ENCODE results near the gene RBM42.

RBM42 gene

DNA sequence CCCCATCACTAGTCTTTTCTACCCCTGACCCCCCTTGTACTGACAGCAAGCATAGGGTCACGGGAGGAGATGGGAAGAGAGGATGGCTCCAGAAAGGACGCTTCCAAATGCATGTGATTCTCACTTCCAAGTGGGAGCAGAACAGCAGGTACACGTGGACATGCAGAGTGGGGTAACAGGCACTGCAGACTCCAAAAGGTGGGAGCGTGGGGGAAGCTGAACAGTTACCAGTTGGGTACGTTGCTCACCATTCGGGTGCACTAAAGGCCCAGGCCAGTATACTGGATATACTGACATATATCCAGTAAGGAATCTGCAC is 10.4 kb downstream of the RBM42 start:
- no peak overlapping the region for H3K27ac ChIP-seq (ENCODE audit: low read depth, low read length)
- no peaks in the 10 kb centered on the region for H3K27me3 ChIP-seq (ENCODE audit: control insufficient read depth in 1 of 2, insufficient read depth in 2 of 2, low read length in 2 of 2)
- peaks cover 3 to 11% of the 10 kb centered on the region in 2 donors for H3K4me1 ChIP-seq (ENCODE audit: control insufficient read depth in 1 of 2, insufficient read depth in 2 of 2, low read length in 2 of 2)
- H3K36me3 ChIP-seq (ENCODE audit: control insufficient read depth in 1 of 2, insufficient read depth in 2 of 2, low read length in 2 of 2), result peaks cover 20 to 26% of the 10 kb centered on the region in 2 donors
- no peak overlapping the region for H3K4me3 ChIP-seq (ENCODE audit: low read depth in 1 of 2, low read length in 2 of 2)
- no peak overlapping the region for H3K9ac ChIP-seq (ENCODE audit: low read depth in 1 of 2, low read length in 2 of 2)
- no peaks in the 10 kb centered on the region for H3K9me3 ChIP-seq (ENCODE audit: control insufficient read depth in 1 of 2, low read length in 2 of 2)

DNA sequence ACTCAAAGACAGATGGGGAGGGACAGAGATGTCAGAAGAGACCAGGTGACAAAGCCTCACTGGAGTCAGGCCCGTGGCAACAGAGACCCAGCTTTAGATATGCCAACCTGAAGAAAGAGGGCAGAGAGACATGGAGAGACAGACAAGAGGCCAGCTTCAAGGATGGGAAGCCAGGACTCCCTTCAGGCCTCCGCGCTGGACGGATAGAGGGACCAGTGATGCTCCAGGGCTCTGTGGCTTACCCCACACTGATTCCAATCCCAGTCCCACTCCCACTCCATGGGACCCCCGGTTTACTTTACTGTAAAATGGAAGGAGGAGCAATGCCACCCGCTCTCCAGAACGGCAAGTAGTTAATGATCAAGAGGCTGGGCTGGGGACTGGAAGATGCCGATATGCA is 11.0 kb downstream of the RBM42 start:
- H3K9me3 ChIP-seq (ENCODE audit: control insufficient read depth in 1 of 2, low read length in 2 of 2), result no peaks in the 10 kb centered on the region
- H3K4me1 ChIP-seq (ENCODE audit: control insufficient read depth in 1 of 2, insufficient read depth in 2 of 2, low read length in 2 of 2), result peaks cover 7 to 15% of the 10 kb centered on the region in 2 donors
- H3K27me3 ChIP-seq (ENCODE audit: control insufficient read depth in 1 of 2, insufficient read depth in 2 of 2, low read length in 2 of 2), result no peaks in the 10 kb centered on the region
- H3K27ac ChIP-seq (ENCODE audit: low read depth, low read length), result no peak overlapping the region
- H3K36me3 ChIP-seq (ENCODE audit: control insufficient read depth in 1 of 2, insufficient read depth in 2 of 2, low read length in 2 of 2), result peaks cover 20 to 24% of the 10 kb centered on the region in 2 donors
- no peak overlapping the region for H3K9ac ChIP-seq (ENCODE audit: low read depth in 1 of 2, low read length in 2 of 2)
- no peak overlapping the region for H3K4me3 ChIP-seq (ENCODE audit: low read depth in 1 of 2, low read length in 2 of 2)

- peaks cover 15 to 16% of the 10 kb centered on the region in 2 donors for H3K36me3 ChIP-seq (ENCODE audit: control insufficient read depth in 1 of 2, insufficient read depth in 2 of 2, low read length in 2 of 2)
- no peak within 1 kb of the TSS for H3K27ac ChIP-seq (ENCODE audit: low read depth, low read length)
- H3K27me3 ChIP-seq (ENCODE audit: control insufficient read depth in 1 of 2, insufficient read depth in 2 of 2, low read length in 2 of 2), result no peaks in the 10 kb centered on the region
- H3K4me3 ChIP-seq (ENCODE audit: low read depth in 1 of 2, low read length in 2 of 2), result no peak within 1 kb of the TSS
- no peak within 1 kb of the TSS for H3K9ac ChIP-seq (ENCODE audit: low read depth in 1 of 2, low read length in 2 of 2)
- no peaks in the 10 kb centered on the region for H3K9me3 ChIP-seq (ENCODE audit: control insufficient read depth in 1 of 2, low read length in 2 of 2)
- peaks cover 11 to 20% of the 10 kb centered on the region in 2 donors for H3K4me1 ChIP-seq (ENCODE audit: control insufficient read depth in 1 of 2, insufficient read depth in 2 of 2, low read length in 2 of 2)
These were observed 12.8 kb downstream of the RBM42 start, which contains the start of gene ETV2 for GRCh38 chr19:35641515-35642151. Gene ETV2, plus strand, starts transcription at chr19:35641745. Its CDS starts 716 bp downstream, at chr19:35642461.

GRCh38 chr19:35642312-35642711 is 13.5 kb downstream of the RBM42 start:
- Histone ChIP-seq H3K9me3 (ENCODE audit: control insufficient read depth in 1 of 2, low read length in 2 of 2) (no peaks in the 10 kb centered on the region), H3K4me1 (ENCODE audit: control insufficient read depth in 1 of 2, insufficient read depth in 2 of 2, low read length in 2 of 2) (peaks cover 11 to 20% of the 10 kb centered on the region in 2 donors), H3K9ac (ENCODE audit: low read depth in 1 of 2, low read length in 2 of 2) (no peak overlapping the region), H3K27ac (ENCODE audit: low read depth, low read length) (no peak overlapping the region), H3K4me3 (ENCODE audit: low read depth in 1 of 2, low read length in 2 of 2) (no peak overlapping the region), H3K36me3 (ENCODE audit: control insufficient read depth in 1 of 2, insufficient read depth in 2 of 2, low read length in 2 of 2) (peaks cover 9 to 10% of the 10 kb centered on the region in 2 donors), H3K27me3 (ENCODE audit: control insufficient read depth in 1 of 2, insufficient read depth in 2 of 2, low read length in 2 of 2) (no peaks in the 10 kb centered on the region)

DNA sequence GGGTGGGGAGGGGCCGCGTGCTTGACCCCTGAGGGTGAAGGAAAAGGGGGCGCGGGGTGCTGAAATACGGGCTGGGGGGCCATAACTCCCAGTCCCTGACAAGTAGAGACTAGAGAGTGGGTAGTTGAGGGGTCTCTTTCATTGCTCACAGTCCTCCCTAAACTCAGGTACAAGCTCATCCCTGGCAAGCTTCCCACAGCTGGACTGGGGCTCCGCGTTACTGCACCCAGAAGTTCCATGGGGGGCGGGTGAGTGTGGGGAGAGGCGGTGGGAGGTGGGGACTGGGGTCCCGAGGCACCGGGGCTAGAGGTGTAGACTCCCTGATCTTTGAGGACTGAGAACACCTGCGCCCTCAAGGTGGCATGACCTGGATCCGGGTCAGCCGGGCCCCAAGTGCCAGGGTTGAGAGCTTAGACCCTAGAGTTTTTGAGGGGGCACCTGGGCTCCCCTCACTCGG is 14.0 kb downstream of the RBM42 start:
- peak overlapping the region; percentile 84 to 90 for H3K4me3 ChIP-seq (ENCODE audit: low read depth in 1 of 2, low read length in 2 of 2)
- H3K27me3 ChIP-seq (ENCODE audit: control insufficient read depth in 1 of 2, insufficient read depth in 2 of 2, low read length in 2 of 2), result no peaks in the 10 kb centered on the region
- H3K27ac ChIP-seq (ENCODE audit: low read depth, low read length), result no peak overlapping the region
- peaks cover 11 to 23% of the 10 kb centered on the region in 2 donors for H3K4me1 ChIP-seq (ENCODE audit: control insufficient read depth in 1 of 2, insufficient read depth in 2 of 2, low read length in 2 of 2)
- H3K9ac ChIP-seq (ENCODE audit: low read depth in 1 of 2, low read length in 2 of 2), result peak overlapping the region; percentile 81 to 82
- peaks cover 4 to 5% of the 10 kb centered on the region in 2 donors for H3K36me3 ChIP-seq (ENCODE audit: control insufficient read depth in 1 of 2, insufficient read depth in 2 of 2, low read length in 2 of 2)
- H3K9me3 ChIP-seq (ENCODE audit: control insufficient read depth in 1 of 2, low read length in 2 of 2), result no peaks in the 10 kb centered on the region

DNA sequence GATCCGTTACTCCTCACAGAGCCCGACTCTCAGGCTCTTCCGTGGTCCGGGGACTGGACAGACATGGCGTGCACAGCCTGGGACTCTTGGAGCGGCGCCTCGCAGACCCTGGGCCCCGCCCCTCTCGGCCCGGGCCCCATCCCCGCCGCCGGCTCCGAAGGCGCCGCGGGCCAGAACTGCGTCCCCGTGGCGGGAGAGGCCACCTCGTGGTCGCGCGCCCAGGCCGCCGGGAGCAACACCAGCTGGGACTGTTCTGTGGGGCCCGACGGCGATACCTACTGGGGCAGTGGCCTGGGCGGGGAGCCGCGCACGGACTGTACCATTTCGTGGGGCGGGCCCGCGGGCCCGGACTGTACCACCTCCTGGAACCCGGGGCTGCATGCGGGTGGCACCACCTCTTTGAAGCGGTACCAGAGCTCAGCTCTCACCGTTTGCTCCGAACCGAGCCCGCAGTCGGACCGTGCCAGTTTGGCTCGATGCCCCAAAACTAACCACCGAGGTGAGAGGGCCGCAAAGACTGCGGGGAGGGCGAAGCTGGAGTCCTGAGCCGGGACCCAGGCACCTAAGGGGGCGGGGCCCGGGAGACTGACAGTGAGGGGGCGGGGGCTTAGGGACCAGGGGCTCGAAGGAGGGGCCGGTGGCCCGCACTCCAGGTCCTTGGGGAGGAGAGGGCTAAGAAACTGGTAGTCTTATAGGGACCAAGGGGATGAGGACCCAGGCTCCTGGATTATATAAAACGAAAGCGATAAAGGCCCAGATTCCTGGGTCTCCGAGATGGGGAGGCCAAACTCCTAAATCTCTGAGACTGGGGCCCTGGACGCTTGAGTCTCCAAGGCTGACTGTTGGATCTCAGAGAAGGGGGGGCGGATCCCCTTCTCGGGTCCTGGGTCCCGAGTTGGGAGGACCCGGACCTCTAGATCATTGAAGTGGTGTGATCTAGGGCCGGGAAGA is 14.7 kb downstream of the RBM42 start:
- Histone ChIP-seq H3K9ac (ENCODE audit: low read depth in 1 of 2, low read length in 2 of 2) (peak overlapping the region; percentile 81 to 82), H3K27me3 (ENCODE audit: control insufficient read depth in 1 of 2, insufficient read depth in 2 of 2, low read length in 2 of 2) (no peaks in the 10 kb centered on the region), H3K27ac (ENCODE audit: low read depth, low read length) (peak overlapping the region; percentile 94), H3K4me3 (ENCODE audit: low read depth in 1 of 2, low read length in 2 of 2) (peak overlapping the region; percentile 84 to 90), H3K9me3 (ENCODE audit: control insufficient read depth in 1 of 2, low read length in 2 of 2) (no peaks in the 10 kb centered on the region), H3K36me3 (ENCODE audit: control insufficient read depth in 1 of 2, insufficient read depth in 2 of 2, low read length in 2 of 2) (no peaks in the 10 kb centered on the region), H3K4me1 (ENCODE audit: control insufficient read depth in 1 of 2, insufficient read depth in 2 of 2, low read length in 2 of 2) (peaks cover 11 to 23% of the 10 kb centered on the region in 2 donors)

- H3K9me3 ChIP-seq (ENCODE audit: control insufficient read depth in 1 of 2, low read length in 2 of 2), result no peaks in the 10 kb centered on the region
- peak overlapping the region; percentile 81 to 90 for H3K9ac ChIP-seq (ENCODE audit: low read depth in 1 of 2, low read length in 2 of 2)
- H3K4me1 ChIP-seq (ENCODE audit: control insufficient read depth in 1 of 2, insufficient read depth in 2 of 2, low read length in 2 of 2), result peaks cover 16 to 31% of the 10 kb centered on the region in 2 donors
- no peaks in the 10 kb centered on the region for H3K36me3 ChIP-seq (ENCODE audit: control insufficient read depth in 1 of 2, insufficient read depth in 2 of 2, low read length in 2 of 2)
- H3K27ac ChIP-seq (ENCODE audit: low read depth, low read length), result peak overlapping the region; percentile 94
- H3K4me3 ChIP-seq (ENCODE audit: low read depth in 1 of 2, low read length in 2 of 2), result peak overlapping the region; percentile 84 to 90
- H3K27me3 ChIP-seq (ENCODE audit: control insufficient read depth in 1 of 2, insufficient read depth in 2 of 2, low read length in 2 of 2), result no peaks in the 10 kb centered on the region
These were observed 15.6 kb downstream of the RBM42 start for GRCh38 chr19:35644206-35644986.

DNA sequence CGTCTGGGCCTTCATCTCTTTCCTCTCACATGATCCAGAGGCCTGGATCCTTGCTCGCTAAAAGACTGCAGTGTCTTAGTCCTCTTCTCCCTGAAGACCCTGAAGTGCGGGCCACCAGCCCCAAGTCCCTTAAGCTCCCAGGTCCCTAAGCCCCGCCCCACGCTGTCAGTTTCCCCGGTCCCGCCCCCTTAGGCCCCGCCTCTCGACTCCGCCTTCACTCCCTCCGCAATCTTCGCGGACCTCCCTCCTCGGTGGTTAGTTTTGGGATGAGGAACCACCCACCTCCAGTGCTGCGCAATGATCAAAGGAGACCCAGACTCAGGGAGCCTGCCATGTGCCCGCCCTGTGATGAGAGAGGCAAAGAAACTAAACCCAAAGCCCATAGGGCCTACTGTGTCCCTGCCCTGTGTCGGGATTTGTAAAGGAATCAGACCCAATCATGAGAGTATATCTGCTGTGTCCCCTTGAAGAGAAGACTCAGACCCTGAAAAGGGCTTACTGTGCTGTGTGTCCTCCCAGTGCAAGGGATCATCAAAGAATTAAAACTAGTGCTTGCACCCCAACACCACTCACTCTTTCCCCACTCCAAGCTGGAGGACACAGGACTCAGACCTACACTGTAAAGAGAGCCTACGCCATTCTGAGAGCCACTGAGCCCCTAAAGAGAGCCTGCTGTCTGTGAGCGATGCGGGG is 16.3 kb downstream of the RBM42 start:
- Histone ChIP-seq H3K4me1 (ENCODE audit: control insufficient read depth in 1 of 2, insufficient read depth in 2 of 2, low read length in 2 of 2) (peaks cover 16 to 38% of the 10 kb centered on the region in 2 donors), H3K36me3 (ENCODE audit: control insufficient read depth in 1 of 2, insufficient read depth in 2 of 2, low read length in 2 of 2) (no peaks in the 10 kb centered on the region), H3K9me3 (ENCODE audit: control insufficient read depth in 1 of 2, low read length in 2 of 2) (no peaks in the 10 kb centered on the region), H3K27ac (ENCODE audit: low read depth, low read length) (peak overlapping the region; percentile 88), H3K9ac (ENCODE audit: low read depth in 1 of 2, low read length in 2 of 2) (peak overlapping the region; percentile 78 to 90), H3K4me3 (ENCODE audit: low read depth in 1 of 2, low read length in 2 of 2) (peak overlapping the region; percentile 84 to 90), H3K27me3 (ENCODE audit: control insufficient read depth in 1 of 2, insufficient read depth in 2 of 2, low read length in 2 of 2) (no peaks in the 10 kb centered on the region)

GRCh38 chr19:35645680-35646511 is 17.1 kb downstream of the RBM42 start:
- peaks cover 4% of the 10 kb centered on the region in 2 donors for H3K36me3 ChIP-seq (ENCODE audit: control insufficient read depth in 1 of 2, insufficient read depth in 2 of 2, low read length in 2 of 2)
- no peak overlapping the region for H3K4me3 ChIP-seq (ENCODE audit: low read depth in 1 of 2, low read length in 2 of 2)
- H3K9me3 ChIP-seq (ENCODE audit: control insufficient read depth in 1 of 2, low read length in 2 of 2), result no peaks in the 10 kb centered on the region
- peaks cover 16 to 41% of the 10 kb centered on the region in 2 donors for H3K4me1 ChIP-seq (ENCODE audit: control insufficient read depth in 1 of 2, insufficient read depth in 2 of 2, low read length in 2 of 2)
- no peak overlapping the region for H3K9ac ChIP-seq (ENCODE audit: low read depth in 1 of 2, low read length in 2 of 2)
- H3K27me3 ChIP-seq (ENCODE audit: control insufficient read depth in 1 of 2, insufficient read depth in 2 of 2, low read length in 2 of 2), result no peaks in the 10 kb centered on the region
- no peak overlapping the region for H3K27ac ChIP-seq (ENCODE audit: low read depth, low read length)

Measured in duodenal mucosa (tissue), 2 donors.